PC-3 (cell line): ENCODE data around the gene PCDH9. TPM values are rescaled to one million over a fixed set of nuclear protein-coding genes. Genes with fewer than 3 reads are reported as not detected.

Experiments used
- ATAC-seq: fragments of 200-7000 bp; cut with Tn5 transposase; 2 replicates; pipeline ENCODE4 v1.9.1; 2020; ENCODE audit warnings: mild to moderate bottlenecking, moderate library complexity
- BruUV-seq: library from RNA; stranded (reverse); fragments of 400-500 nt; replicated peaks from 2 replicates; lab custom pipeline; 2021; lab: Mats Ljungman, UMichigan
- CTCF ChIA-PET: fragments of 300-600 bp; sonication (Branson Sonifier 250); formaldehyde crosslinking; loops from one replicate; lab custom pipeline; 2022; ENCODE audit warnings: antibody characterized with exemption; lab: Charles Lee
- POLR2A ChIA-PET: fragments of 300-600 bp; sonication (Branson Sonifier 250); formaldehyde crosslinking; loops from one replicate; lab custom pipeline; 2022; ENCODE audit warnings: antibody characterized with exemption; ENCODE audit not compliant: unreplicated experiment; lab: Charles Lee
- DNase-seq: peaks from one replicate; pipeline ENCODE4 v3.0.0-alpha.2; 2015
- H2AFZ ChIP-seq: fragments of 300-600 bp; sonication (generic); 2 replicates; pipeline ENCODE4 v1.6.0; 2016; ENCODE audit warnings: antibody characterized with exemption, low read length
- H3F3A ChIP-seq: fragments of 300-600 bp; sonication (generic); one replicate; pipeline ENCODE4 v1.6.0; 2017; ENCODE audit warnings: antibody characterized with exemption, low read length, control low read depth, mild to moderate bottlenecking; ENCODE audit not compliant: unreplicated experiment
- H3K27ac ChIP-seq: fragments of 300-600 bp; sonication (generic); 2 replicates; pipeline ENCODE4 v1.5.1; 2016; ENCODE audit warnings: mild to moderate bottlenecking, low read length
- H3K27me3 ChIP-seq: fragments of 300-600 bp; sonication (generic); 2 replicates; pipeline ENCODE4 v1.6.1; 2016; ENCODE audit warnings: low read length, mixed read lengths
- H3K36me3 ChIP-seq: fragments of 300-600 bp; sonication (generic); 2 replicates; pipeline ENCODE4 v1.6.1; 2016; ENCODE audit warnings: low read depth, mixed run types, low read length, mixed read lengths
- H3K4me1 ChIP-seq: fragments of 300-600 bp; sonication (generic); 2 replicates; pipeline ENCODE4 v1.5.1; 2016; ENCODE audit warnings: low read length; ENCODE audit not compliant: insufficient read depth
- H3K4me2 ChIP-seq: fragments of 300-600 bp; sonication (generic); 2 replicates; pipeline ENCODE4 v1.6.0; 2016; ENCODE audit warnings: low read length
- H3K4me3 ChIP-seq: fragments of 300-600 bp; sonication (generic); 2 replicates; pipeline ENCODE4 v1.5.1; 2016; ENCODE audit warnings: mild to moderate bottlenecking, low read length, mixed read lengths
- H3K79me2 ChIP-seq: fragments of 300-600 bp; sonication (generic); 2 replicates; pipeline ENCODE4 v1.6.1; 2017; ENCODE audit warnings: low read length, mixed read lengths
- H3K9ac ChIP-seq: fragments of 300-600 bp; sonication (generic); 2 replicates; pipeline ENCODE4 v1.6.0; 2016; ENCODE audit warnings: mild to moderate bottlenecking, low read length
- H3K9me2 ChIP-seq: fragments of 300-600 bp; sonication (generic); replicated peaks from 2 replicates; pipeline ENCODE4 v1.6.1; 2016; ENCODE audit warnings: mixed run types, low read length, mixed read lengths
- H3K9me3 ChIP-seq: fragments of 300-600 bp; sonication (generic); 2 replicates; pipeline ENCODE4 v1.6.1; 2016; ENCODE audit warnings: low read length, mixed read lengths
- H4K20me1 ChIP-seq: fragments of 300-600 bp; sonication (generic); 2 replicates; pipeline ENCODE4 v1.6.1; 2016; ENCODE audit warnings: low read length, mixed read lengths
- EZH2 ChIP-seq: fragments of 300-600 bp; sonication (generic); IDR thresholded peaks from one replicate; pipeline ENCODE4 v1.6.1; 2017; ENCODE audit warnings: antibody characterized with exemption, mild to moderate bottlenecking, low read length; ENCODE audit not compliant: unreplicated experiment
- EZH2phosphoT487 ChIP-seq: fragments of 300-600 bp; sonication (generic); IDR thresholded peaks from 2 replicates; pipeline ENCODE4 v1.6.1; 2018; ENCODE audit warnings: mild to moderate bottlenecking, antibody characterized with exemption, low read length, borderline replicate concordance
- intact Hi-C: fragments of 100-400 bp; cut with micrococcal nuclease; formaldehyde crosslinking; loops from 2 replicates; pipeline ENCODE4 v1.9.0; 2023
- total RNA-seq: library from RNA; depleted of rRNA; stranded (reverse); fragments of >200 nt; gene quantifications from 2 replicates; pipeline ENCODE4 v1.2.3, GENCODE V29; 2014
- TF ChIP-seq, protein P1 (sequence below): fragments of 300-600 bp; sonication (generic); conservative IDR thresholded peaks from 2 replicates; pipeline ENCODE4 v1.5.1; 2017; ENCODE audit warnings: antibody characterized with exemption, low read depth, mild to moderate bottlenecking, low read length

PCDH9 gene
- total RNA-seq, 1 experiment from 2014 or later: 0.98 TPM

DNA sequence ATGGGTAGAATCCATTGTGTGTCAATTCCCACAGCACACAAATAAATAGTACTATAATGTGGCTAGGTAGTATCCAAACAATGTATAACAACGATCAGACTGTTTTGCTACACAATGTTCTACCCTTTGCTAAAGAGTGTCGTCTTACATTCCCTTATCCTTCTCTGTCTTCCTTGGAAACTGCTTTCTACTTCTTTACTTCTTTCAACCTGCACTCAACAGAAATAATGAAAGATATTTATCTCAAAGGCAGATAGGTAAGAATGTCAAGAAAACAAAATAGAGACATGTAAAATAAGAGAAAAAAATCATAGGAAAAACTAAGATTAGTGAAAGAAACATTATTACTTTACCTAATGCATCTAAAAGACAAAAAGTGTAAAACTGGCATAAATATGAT, 814.7 kb downstream of the PCDH9 start:
- no peaks in the 10 kb centered on the region for H4K20me1 ChIP-seq
- no peaks in the 10 kb centered on the region for H3K79me2 ChIP-seq
- ChIA-PET POLR2A (no interaction called here), CTCF (no interaction called here)
- TF ChIP-seq, protein P1, sequence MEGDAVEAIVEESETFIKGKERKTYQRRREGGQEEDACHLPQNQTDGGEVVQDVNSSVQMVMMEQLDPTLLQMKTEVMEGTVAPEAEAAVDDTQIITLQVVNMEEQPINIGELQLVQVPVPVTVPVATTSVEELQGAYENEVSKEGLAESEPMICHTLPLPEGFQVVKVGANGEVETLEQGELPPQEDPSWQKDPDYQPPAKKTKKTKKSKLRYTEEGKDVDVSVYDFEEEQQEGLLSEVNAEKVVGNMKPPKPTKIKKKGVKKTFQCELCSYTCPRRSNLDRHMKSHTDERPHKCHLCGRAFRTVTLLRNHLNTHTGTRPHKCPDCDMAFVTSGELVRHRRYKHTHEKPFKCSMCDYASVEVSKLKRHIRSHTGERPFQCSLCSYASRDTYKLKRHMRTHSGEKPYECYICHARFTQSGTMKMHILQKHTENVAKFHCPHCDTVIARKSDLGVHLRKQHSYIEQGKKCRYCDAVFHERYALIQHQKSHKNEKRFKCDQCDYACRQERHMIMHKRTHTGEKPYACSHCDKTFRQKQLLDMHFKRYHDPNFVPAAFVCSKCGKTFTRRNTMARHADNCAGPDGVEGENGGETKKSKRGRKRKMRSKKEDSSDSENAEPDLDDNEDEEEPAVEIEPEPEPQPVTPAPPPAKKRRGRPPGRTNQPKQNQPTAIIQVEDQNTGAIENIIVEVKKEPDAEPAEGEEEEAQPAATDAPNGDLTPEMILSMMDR: no peak
- TF ChIP-seq EZH2: no peak
- no peak for TF ChIP-seq EZH2phosphoT487
- H3K4me2 ChIP-seq: no peak overlapping the region
- no peaks in the 10 kb centered on the region for H3K4me1 ChIP-seq
- H3K9me3 ChIP-seq: no peaks in the 10 kb centered on the region
- no peak overlapping the region for H3K9ac ChIP-seq
- intact Hi-C loops: no loop called here
- no peak overlapping the region for H3K4me3 ChIP-seq
- ATAC-seq (no peak), DNase-seq (no peak)
- H3K9me2 ChIP-seq: no peaks in the 10 kb centered on the region
- BruUV-seq: no TSS peak
- H3K36me3 ChIP-seq: no peaks in the 10 kb centered on the region
- no peak overlapping the region for H3K27ac ChIP-seq
- H2AFZ ChIP-seq: no peak overlapping the region
- no peaks in the 10 kb centered on the region for H3K27me3 ChIP-seq
- H3F3A ChIP-seq: no peaks in the 10 kb centered on the region

DNA sequence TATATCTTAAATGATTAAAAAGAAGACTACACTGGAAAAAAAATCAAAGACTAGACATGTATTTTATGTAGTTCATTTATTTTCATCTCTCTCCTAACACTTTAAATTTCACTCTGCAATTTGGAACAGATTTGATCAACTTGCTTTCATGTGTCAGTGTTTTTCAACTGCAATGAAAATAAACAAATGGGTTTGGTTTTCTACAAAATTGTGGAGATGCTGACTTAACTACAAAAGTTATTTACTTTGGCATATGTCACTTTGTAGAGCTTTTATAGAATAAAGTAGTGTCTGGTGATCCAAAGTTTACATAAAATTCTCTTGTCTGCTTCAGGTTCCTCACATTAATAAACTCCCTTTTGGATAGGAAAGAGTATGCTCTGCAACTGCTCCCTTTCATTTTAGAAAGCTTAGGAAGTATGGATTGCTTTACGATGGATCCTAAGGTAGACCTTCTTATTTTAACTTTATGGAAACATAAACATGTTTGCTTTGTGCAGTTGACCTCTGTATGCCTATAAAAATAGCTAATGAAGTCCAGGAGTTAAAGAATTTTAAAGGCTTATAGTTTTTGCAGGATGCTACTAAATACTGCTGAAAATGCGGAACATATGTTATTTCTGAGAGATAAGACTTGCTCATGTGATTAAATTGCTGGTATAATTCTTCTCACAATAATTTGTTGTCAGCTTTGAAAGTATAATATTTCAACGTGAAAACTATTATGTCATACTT, 815.9 kb downstream of the PCDH9 start:
- H3K27me3 ChIP-seq: no peaks in the 10 kb centered on the region
- H3F3A ChIP-seq: no peaks in the 10 kb centered on the region
- H4K20me1 ChIP-seq: no peaks in the 10 kb centered on the region
- H2AFZ ChIP-seq: no peak overlapping the region
- peak; percentile 3 for DNase-seq
- H3K79me2 ChIP-seq: no peaks in the 10 kb centered on the region
- intact Hi-C loops: no loop called here
- no TSS peak for BruUV-seq
- peak; percentile 49 for ATAC-seq
- ChIA-PET CTCF (no interaction called here), POLR2A (no interaction called here)
- H3K36me3 ChIP-seq: no peaks in the 10 kb centered on the region
- H3K9me3 ChIP-seq: no peaks in the 10 kb centered on the region
- H3K9ac ChIP-seq: no peak overlapping the region
- no peak overlapping the region for H3K27ac ChIP-seq
- H3K4me1 ChIP-seq: no peaks in the 10 kb centered on the region
- H3K4me3 ChIP-seq: no peak overlapping the region
- H3K9me2 ChIP-seq: no peaks in the 10 kb centered on the region
- TF ChIP-seq EZH2 (no peak), EZH2phosphoT487 (no peak)
- TF ChIP-seq, protein P1: no peak
- no peak overlapping the region for H3K4me2 ChIP-seq

DNA sequence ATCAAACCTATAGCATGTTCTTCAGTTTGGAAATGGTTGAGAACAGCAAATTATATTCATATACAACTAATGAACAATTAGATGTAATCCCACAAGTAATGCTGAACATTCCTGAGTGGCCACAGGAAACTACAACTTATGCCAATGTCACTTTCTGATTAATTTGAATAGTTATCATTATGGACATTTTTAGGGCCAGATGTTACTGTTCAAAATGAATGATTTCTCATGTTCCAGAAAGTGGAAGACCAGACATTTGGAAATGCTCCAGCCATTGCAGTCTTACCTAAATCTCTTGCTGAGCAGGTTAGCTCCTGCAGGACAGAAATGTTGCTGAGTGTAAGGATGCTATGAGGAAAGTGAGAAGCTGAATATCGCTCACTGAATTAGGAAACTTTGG, 819.8 kb downstream of the PCDH9 start:
- H2AFZ ChIP-seq: no peak overlapping the region
- DNase-seq (no peak), ATAC-seq (no peak)
- ChIA-PET POLR2A (interaction anchor here (0.6 kb wide), 1 partner anchor 135 kb away, joined by 3 read pairs; no protein-coding TSS in a partner anchor), CTCF (no interaction called here)
- H3K9me2 ChIP-seq: no peaks in the 10 kb centered on the region
- intact Hi-C loops: no loop called here
- no TSS peak for BruUV-seq
- no peak overlapping the region for H3K9ac ChIP-seq
- H4K20me1 ChIP-seq: no peaks in the 10 kb centered on the region
- H3K27ac ChIP-seq: no peak overlapping the region
- H3K36me3 ChIP-seq: no peaks in the 10 kb centered on the region
- no peak overlapping the region for H3K4me2 ChIP-seq
- no peaks in the 10 kb centered on the region for H3F3A ChIP-seq
- no peak overlapping the region for H3K4me3 ChIP-seq
- H3K4me1 ChIP-seq: peaks cover 21% of the 10 kb centered on the region
- no peaks in the 10 kb centered on the region for H3K27me3 ChIP-seq
- H3K79me2 ChIP-seq: no peaks in the 10 kb centered on the region
- TF ChIP-seq EZH2phosphoT487 (no peak), EZH2 (no peak)
- TF ChIP-seq, protein P1: no peak
- no peaks in the 10 kb centered on the region for H3K9me3 ChIP-seq
